ENCODE measurements around the gene PLXNA4. TPM values are rescaled to one million over a fixed set of nuclear protein-coding genes. Genes with fewer than 3 reads are reported as not detected.

PLXNA4 gene
- total RNA-seq, 2 donors from 2014 or later = 24.0 to 42.7 TPM

DNA sequence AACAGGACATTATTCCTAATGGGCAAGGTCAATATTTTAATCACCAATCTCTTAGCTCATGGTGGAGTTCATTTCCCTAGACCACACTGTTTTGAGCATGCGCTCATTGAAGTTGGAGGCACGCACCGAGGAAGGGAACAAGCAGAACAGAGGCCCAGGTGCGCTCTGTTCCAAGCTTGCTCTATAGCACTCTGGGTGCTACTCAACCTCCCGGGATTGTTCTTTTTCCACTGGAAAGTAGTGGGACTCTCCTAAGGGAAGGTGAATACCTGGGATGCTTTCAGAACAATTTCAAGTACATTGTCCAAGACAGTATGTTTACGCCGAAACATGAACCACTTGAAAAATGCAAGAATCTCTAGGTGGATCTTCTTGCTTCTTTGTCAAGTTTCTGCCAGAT is 16.2 kb downstream of the PLXNA4 start:
- Mint-ChIP-seq H3K27ac (no peak overlapping the region), H3K27me3 (ENCODE audit: insufficient read depth) (peaks cover 45% of the 10 kb centered on the region), H3K9me3 (no peaks in the 10 kb centered on the region), H3K36me3 (ENCODE audit: low read depth) (peaks cover 8% of the 10 kb centered on the region), H3K4me1 (peaks cover 29% of the 10 kb centered on the region), H3K4me3 (no peak overlapping the region)
- Histone ChIP-seq H3K36me3 (ENCODE audit: control insufficient read depth, insufficient read depth, low read length) (peaks cover 12% of the 10 kb centered on the region), H3K9ac (ENCODE audit: extremely low read depth, low read length, poor library complexity, severe bottlenecking) (no peak overlapping the region), H3K27me3 (ENCODE audit: control insufficient read depth, insufficient read depth, low read length, poor library complexity, severe bottlenecking) (peaks cover 33% of the 10 kb centered on the region), H3K4me1 (ENCODE audit: control insufficient read depth, insufficient read depth, low read length) (peaks cover 4% of the 10 kb centered on the region), H3K9me3 (ENCODE audit: control insufficient read depth, low read length) (no peaks in the 10 kb centered on the region), H3K4me3 (ENCODE audit: low read length) (no peak overlapping the region), H3K27ac (ENCODE audit: low read depth, low read length) (no peak overlapping the region)
- no peak for DNase-seq
- no peak for TF ChIP-seq CTCF (conservative IDR thresholded peaks at IDR 0.05)
- WGBS, 2 experiments (ENCODE audit: insufficient coverage in 1 of 2, insufficient read length in 1 of 2) = 95 to 96% methylated on average over 7 of the region's 7 CpGs

GRCh38 chr7:132558815-132559214 is 17.5 kb downstream of the PLXNA4 start:
- peaks cover 21% of the 10 kb centered on the region for H3K4me1 Mint-ChIP-seq
- Histone ChIP-seq H3K4me1 (ENCODE audit: control insufficient read depth, insufficient read depth, low read length) (peaks cover 4% of the 10 kb centered on the region), H3K27ac (ENCODE audit: low read depth, low read length) (no peak overlapping the region), H3K9ac (ENCODE audit: extremely low read depth, low read length, poor library complexity, severe bottlenecking) (no peak overlapping the region), H3K36me3 (ENCODE audit: control insufficient read depth, insufficient read depth, low read length) (peaks cover 19% of the 10 kb centered on the region), H3K9me3 (ENCODE audit: control insufficient read depth, low read length) (no peaks in the 10 kb centered on the region), H3K27me3 (ENCODE audit: control insufficient read depth, insufficient read depth, low read length, poor library complexity, severe bottlenecking) (peaks cover 25% of the 10 kb centered on the region), H3K4me3 (ENCODE audit: low read length) (no peak overlapping the region)
- peaks cover 34% of the 10 kb centered on the region for H3K27me3 Mint-ChIP-seq (ENCODE audit: insufficient read depth)
- peak; percentile 24 for TF ChIP-seq CTCF (conservative IDR thresholded peaks at IDR 0.05)
- H3K4me3 Mint-ChIP-seq = no peak overlapping the region
- no peak overlapping the region for H3K27ac Mint-ChIP-seq
- H3K36me3 Mint-ChIP-seq (ENCODE audit: low read depth) = peaks cover 14% of the 10 kb centered on the region
- no peak for DNase-seq
- no peaks in the 10 kb centered on the region for H3K9me3 Mint-ChIP-seq
- WGBS, 2 experiments (ENCODE audit: insufficient coverage in 1 of 2, insufficient read length in 1 of 2) = 84 to 100% methylated on average over 2 to 5 of the region's 5 CpGs

DNA sequence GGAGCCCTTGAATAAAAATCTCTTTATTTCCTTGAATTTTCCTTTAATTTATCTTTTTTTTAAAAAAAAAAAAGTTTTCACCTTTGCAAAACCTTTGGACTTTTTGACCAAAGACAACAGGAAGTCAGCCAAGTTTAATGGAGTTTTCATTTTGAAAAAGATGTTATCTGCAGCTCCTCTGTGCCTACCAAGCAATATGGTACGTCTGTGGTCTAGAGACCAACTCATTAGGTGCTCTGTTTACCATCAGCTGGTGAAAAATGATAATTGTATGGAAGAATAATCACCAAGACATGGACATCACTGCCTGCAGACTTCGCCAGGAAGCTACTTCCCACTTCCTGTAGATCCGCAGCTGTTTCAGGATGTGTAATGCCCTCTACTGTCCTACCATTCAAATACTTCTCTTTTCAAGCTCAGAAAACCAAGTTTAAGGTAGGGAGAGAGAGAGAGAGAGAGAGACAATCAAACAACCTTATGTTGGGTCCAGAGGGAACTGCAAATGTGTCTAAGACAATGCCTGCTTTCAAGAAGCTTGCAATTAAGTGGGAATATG is 18.7 kb downstream of the PLXNA4 start:
- Histone ChIP-seq H3K36me3 (ENCODE audit: control insufficient read depth, insufficient read depth, low read length) (peaks cover 22% of the 10 kb centered on the region), H3K4me3 (ENCODE audit: low read length) (no peak overlapping the region), H3K27me3 (ENCODE audit: control insufficient read depth, insufficient read depth, low read length, poor library complexity, severe bottlenecking) (peaks cover 13% of the 10 kb centered on the region), H3K27ac (ENCODE audit: low read depth, low read length) (no peak overlapping the region), H3K4me1 (ENCODE audit: control insufficient read depth, insufficient read depth, low read length) (peaks cover 4% of the 10 kb centered on the region), H3K9me3 (ENCODE audit: control insufficient read depth, low read length) (no peaks in the 10 kb centered on the region), H3K9ac (ENCODE audit: extremely low read depth, low read length, poor library complexity, severe bottlenecking) (no peak overlapping the region)
- Mint-ChIP-seq H3K27ac (no peak overlapping the region), H3K9me3 (peaks cover 2% of the 10 kb centered on the region), H3K4me3 (no peak overlapping the region), H3K36me3 (ENCODE audit: low read depth) (peaks cover 27% of the 10 kb centered on the region), H3K27me3 (ENCODE audit: insufficient read depth) (peaks cover 23% of the 10 kb centered on the region), H3K4me1 (peaks cover 21% of the 10 kb centered on the region)
- 71 to 88% methylated on average over 1 to 3 of the region's 3 CpGs for WGBS, 2 experiments (ENCODE audit: insufficient coverage in 1 of 2, insufficient read length in 1 of 2)
- DNase-seq = no peak
- peak; percentile 60 for TF ChIP-seq CTCF (conservative IDR thresholded peaks at IDR 0.05)

Data from endodermal cell (in vitro differentiated cells).